GM10248 (cell line): ENCODE data around the gene F2RL2.

Source experiments
- CTCF ChIA-PET: fragments of 300-600 bp; sonication (Branson Sonifier 250); formaldehyde crosslinking; extraction: SDS; loops from one replicate; lab custom pipeline; 2021; ENCODE audit warnings: antibody characterized with exemption; lab: Yijun Ruan, JAX
- POLR2A ChIA-PET: fragments of 350-650 bp; sonication (Branson Sonifier 250); formaldehyde crosslinking; extraction: SDS; loops from one replicate; lab custom pipeline; 2020; ENCODE audit warnings: antibody characterized with exemption; lab: Yijun Ruan, JAX
- DNase-seq: peaks from one replicate; pipeline ENCODE4 v3.0.0; 2012; ENCODE audit errors: extremely low spot score
- CTCF ChIP-seq: IDR thresholded peaks from 2 replicates; pipeline ENCODE4 v1.5.1; 2012; ENCODE audit warnings: mild to moderate bottlenecking, low read depth; ENCODE audit errors: extremely low read depth, missing control alignments, control extremely low read depth

F2RL2 gene

DNA sequence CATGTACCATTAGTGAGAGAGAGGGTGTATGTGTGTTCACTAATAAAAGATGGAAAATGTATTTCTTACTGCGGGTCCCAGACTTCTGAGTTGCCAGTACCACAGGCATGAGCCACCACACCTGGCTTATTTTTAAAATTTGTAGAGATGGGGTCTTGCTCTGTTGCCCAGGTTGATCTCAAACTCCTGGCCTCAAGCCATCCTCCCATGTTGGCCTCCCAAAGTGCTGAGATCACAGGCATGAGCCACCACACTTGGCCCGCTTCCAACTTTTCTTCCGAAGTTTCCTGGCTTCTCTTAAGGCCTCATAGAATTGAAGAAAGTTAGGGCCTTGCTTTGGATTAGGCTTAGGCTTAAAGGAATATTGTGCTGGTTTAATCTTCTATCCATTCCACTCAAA is 40.4 kb upstream of the F2RL2 start:
- CTCF ChIA-PET, result interaction anchor here (2.0 kb wide), 1 partner anchor 22 kb away, joined by 5 read pairs; no protein-coding TSS in a partner anchor
- no peak for TF ChIP-seq CTCF
- DNase-seq, result no peak
- POLR2A ChIA-PET, result no interaction called here

GRCh38 chr5:76662521-76662920 is 39.3 kb upstream of the F2RL2 start:
- ChIA-PET CTCF (interaction anchor here (1.5 to 2.0 kb wide), 2 partner anchors 8 to 21 kb away, joined by 5 read pairs; no protein-coding TSS in a partner anchor), POLR2A (no interaction called here)
- DNase-seq, result no peak
- no peak for TF ChIP-seq CTCF

DNA sequence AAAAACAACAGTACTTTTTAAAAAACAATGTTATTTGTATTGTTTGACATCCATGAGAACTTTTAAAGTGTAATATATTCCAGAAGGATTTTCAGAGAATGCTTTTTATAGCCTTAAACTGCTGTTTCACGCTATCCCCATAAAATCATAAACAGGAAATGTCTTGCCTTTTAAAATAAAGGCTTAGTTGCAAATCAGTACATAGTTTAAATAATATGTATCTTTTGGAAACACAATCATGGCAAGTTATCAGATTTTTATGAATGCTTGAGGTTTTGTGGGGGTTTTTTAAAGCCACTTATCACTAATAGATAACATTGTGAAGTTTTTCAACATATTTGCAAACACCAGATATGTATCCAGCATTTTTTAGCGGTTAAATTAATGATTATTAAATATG is 37.2 kb upstream of the F2RL2 start:
- ChIA-PET POLR2A (no interaction called here), CTCF (no interaction called here)
- DNase-seq, result no peak
- TF ChIP-seq CTCF, result no peak

DNA sequence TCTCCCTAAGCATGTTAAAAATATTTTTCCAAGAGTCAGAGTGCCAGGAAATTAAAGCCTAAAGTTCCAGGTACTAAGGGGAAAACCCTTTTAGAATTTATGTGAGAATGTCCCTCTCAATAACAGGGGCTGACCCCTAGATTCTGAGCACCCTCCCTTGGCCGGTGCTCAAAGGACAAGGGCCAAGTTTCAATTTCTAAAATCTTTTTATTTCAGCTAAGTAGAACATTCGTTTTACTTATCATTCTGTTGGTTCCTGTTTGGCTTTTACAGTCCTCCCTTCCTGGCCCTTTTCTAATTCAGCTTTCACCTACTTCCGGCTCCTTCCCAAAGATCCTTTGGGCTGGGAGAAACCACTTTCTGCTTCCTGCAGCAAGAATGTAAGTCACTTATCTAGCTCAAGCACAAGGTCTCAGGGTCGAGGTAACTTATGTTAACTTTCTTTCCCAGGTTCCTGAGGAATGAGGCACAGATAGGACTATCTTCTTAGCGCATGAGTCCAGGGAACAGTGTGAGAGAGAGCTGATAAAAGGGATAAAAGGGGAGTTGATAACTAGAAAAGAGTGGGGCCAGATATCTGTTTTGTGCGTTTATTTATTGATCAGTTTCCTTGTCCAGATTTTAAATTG is 34.6 kb upstream of the F2RL2 start:
- TF ChIP-seq CTCF, result no peak
- ChIA-PET CTCF (interaction anchor here (0.7 to 2.8 kb wide), 6 partner anchors 8 to 79 kb away, joined by 3 to 6 read pairs (median 3); no protein-coding TSS in a partner anchor), POLR2A (no interaction called here)
- no peak for DNase-seq

DNA sequence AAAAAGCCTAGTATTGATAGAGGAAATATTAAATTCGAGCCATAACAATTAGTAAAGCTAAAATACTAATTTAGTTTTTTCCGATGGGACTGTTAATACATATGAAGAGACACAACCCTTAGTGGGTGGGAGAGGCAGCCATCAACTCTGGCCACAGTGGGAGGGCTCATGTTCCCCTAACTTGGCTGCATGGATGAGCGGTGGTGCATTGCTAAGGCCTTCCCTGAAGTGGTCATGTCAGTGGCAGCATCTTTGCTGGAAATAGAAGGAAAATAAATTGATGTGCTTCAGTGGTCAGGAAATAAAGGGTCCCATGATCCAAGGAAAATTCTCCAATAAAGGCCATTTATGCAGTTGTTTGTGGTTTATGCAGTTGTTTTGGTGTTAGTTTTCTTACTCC is 33.9 kb upstream of the F2RL2 start:
- ChIA-PET CTCF (interaction anchor here (1.2 to 2.8 kb wide), 3 partner anchors 8 to 17 kb away, joined by 3 to 6 read pairs (median 3); no protein-coding TSS in a partner anchor), POLR2A (no interaction called here)
- TF ChIP-seq CTCF, result no peak
- no peak for DNase-seq

DNA sequence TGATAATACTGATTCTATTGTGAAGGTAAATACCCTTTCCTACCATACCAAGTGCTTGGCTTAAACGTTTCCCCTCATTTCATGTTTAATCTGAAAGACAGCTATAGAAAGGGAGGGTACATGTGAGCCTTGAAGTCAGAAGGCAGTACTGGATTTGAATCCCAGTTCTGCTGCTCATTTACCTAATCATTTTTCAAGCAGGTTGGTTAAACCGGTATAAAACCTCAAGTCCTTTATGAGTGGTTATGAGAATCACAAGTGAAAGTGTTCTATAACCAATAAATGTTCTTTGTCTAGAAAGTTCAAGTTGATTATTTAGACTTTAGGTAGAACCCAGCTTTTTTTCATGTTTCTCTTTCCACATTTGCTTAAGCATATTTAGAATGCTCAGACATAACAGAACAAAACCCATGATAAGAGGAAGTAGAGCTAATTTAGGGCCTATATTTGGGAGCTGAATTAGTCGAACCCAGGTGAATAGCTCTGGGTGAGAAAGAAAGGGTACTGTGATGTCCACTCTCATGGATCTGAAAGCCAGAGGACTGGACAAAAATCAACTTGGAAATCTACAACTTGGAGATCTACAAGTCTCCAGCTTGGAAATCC is 29.7 kb upstream of the F2RL2 start:
- TF ChIP-seq CTCF, result no peak
- DNase-seq, result no peak
- CTCF ChIA-PET, result interaction anchor here (0.8 to 1.9 kb wide), 8 partner anchors 12 to 122 kb away, joined by 3 to 6 read pairs (median 4); no protein-coding TSS in a partner anchor
- POLR2A ChIA-PET, result no interaction called here
